ENCODE results near the gene THUMPD3.

Gene THUMPD3

DNA sequence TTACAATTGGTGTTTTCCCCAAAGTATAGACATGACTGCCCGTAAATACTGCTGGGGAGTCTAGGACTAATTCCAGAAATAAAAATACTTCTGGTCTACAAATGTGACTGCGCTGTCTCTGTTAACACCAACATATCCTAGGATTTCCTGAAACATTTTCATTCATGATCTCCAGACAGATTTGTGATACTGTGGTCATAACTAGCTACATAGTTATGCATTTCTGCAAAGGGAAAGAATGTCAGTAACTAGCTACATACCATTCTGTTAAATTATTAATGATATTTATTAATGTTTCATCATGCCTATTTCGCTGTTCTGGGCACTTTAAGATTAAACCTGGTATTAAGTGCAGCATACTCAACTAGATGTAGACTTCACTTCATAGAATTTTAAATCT lies 67.9 kb downstream of the THUMPD3 start:
- no peak overlapping the region for H3K4me3 ChIP-seq (ENCODE audit: low read depth, low read length)
- TF ChIP-seq, protein P1, sequence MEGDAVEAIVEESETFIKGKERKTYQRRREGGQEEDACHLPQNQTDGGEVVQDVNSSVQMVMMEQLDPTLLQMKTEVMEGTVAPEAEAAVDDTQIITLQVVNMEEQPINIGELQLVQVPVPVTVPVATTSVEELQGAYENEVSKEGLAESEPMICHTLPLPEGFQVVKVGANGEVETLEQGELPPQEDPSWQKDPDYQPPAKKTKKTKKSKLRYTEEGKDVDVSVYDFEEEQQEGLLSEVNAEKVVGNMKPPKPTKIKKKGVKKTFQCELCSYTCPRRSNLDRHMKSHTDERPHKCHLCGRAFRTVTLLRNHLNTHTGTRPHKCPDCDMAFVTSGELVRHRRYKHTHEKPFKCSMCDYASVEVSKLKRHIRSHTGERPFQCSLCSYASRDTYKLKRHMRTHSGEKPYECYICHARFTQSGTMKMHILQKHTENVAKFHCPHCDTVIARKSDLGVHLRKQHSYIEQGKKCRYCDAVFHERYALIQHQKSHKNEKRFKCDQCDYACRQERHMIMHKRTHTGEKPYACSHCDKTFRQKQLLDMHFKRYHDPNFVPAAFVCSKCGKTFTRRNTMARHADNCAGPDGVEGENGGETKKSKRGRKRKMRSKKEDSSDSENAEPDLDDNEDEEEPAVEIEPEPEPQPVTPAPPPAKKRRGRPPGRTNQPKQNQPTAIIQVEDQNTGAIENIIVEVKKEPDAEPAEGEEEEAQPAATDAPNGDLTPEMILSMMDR (IDR thresholded peaks at IDR 0.05; ENCODE audit: borderline replicate concordance, insufficient read depth, low read depth, low read length) = no peak

DNA sequence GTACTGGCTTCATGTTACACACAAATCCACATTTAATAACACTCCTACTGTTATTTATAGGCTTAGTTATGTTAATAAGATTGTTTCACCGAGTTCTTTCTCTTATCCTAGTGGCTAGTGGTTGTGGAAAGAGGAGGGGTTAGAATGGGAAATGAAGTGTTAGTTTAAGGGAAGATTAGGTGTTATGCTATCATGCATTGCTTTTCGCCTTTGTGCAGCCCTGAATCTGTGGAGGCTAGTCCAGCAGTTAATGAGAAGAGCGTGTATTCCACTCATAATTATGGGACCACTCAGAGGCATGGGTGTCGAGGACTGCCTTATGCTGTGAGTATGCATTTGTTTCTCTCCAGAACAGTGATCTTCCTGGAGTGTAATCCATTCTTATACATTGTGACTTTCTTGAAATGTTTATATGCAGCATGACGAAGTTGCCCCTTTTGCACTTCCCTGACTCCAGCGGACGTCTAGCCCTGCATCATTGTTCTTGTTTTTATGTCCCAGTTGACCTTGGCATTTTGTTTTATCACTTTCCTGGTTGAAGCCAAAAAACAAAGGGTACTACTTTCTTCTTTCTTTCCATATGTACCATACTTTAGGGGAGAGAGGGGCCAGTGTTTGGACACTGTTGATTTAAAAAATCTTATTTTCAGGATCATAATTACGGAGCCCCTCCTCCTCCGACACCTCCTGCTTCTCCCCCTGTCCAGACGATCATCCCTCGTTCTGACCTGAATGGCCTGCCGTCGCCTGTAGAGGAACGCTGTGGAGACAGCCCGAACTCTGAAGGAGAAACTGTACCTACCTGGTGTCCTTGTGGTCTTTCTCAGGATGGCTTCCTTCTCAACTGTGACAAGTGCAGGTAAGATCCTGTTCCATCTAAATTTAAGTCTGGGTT lies 71.0 kb downstream of the THUMPD3 start:
- TF ChIP-seq, protein P1 (IDR thresholded peaks at IDR 0.05; ENCODE audit: borderline replicate concordance, insufficient read depth, low read depth, low read length) = no peak
- no peak overlapping the region for H3K4me3 ChIP-seq (ENCODE audit: low read depth, low read length)

GRCh38 chr3:9435316-9435715 lies 72.5 kb downstream of the THUMPD3 start:
- TF ChIP-seq, protein P1 (IDR thresholded peaks at IDR 0.05; ENCODE audit: borderline replicate concordance, insufficient read depth, low read depth, low read length) = no peak
- no peak overlapping the region for H3K4me3 ChIP-seq (ENCODE audit: low read depth, low read length)
